Mucosa of rectum (tissue), 2 donors: ENCODE data around the gene OTOP3.

Experiments
- H3K27ac ChIP-seq, 2 donors: one replicate each; pipeline ENCODE4 v1.7.0; 2013; ENCODE audit warnings: inconsistent platforms in 2 of 2, low read depth in 2 of 2, low read length in 2 of 2
- H3K27me3 ChIP-seq, 2 donors: one replicate each; pipeline ENCODE4 v1.7.0; 2013; ENCODE audit warnings: low read length in 2 of 2; ENCODE audit not compliant: control insufficient read depth in 2 of 2, insufficient read depth in 2 of 2
- H3K36me3 ChIP-seq, 2 donors: one replicate each; pipeline ENCODE4 v1.7.0; 2013; ENCODE audit warnings: low read length in 2 of 2; ENCODE audit not compliant: control insufficient read depth in 2 of 2, insufficient read depth in 2 of 2
- H3K4me1 ChIP-seq, 2 donors: one replicate each; pipeline ENCODE4 v1.7.0; 2013; ENCODE audit warnings: low read length in 2 of 2, mild to moderate bottlenecking in 1 of 2; ENCODE audit not compliant: control insufficient read depth in 2 of 2, insufficient read depth in 2 of 2
- H3K4me3 ChIP-seq, 2 donors: one replicate each; pipeline ENCODE4 v1.7.0; 2013; ENCODE audit warnings: low read length in 2 of 2
- H3K9ac ChIP-seq, 2 donors: one replicate each; pipeline ENCODE4 v1.7.0; 2013; ENCODE audit warnings: low read length in 2 of 2, low read depth in 1 of 2, mild to moderate bottlenecking in 1 of 2
- H3K9me3 ChIP-seq, 2 donors: one replicate each; pipeline ENCODE4 v1.7.0; 2013; ENCODE audit warnings: low read length in 2 of 2; ENCODE audit not compliant: control insufficient read depth in 2 of 2
- donor health status: healthy.
- donor health status: Normal muscosa, but diverticular disease.

The OTOP3 gene

GRCh38 chr17:74998783-74999182 is 63.1 kb downstream of the OTOP3 start:
- no peak overlapping the region for H3K9ac ChIP-seq
- H3K27me3 ChIP-seq = no peaks in the 10 kb centered on the region
- no peaks in the 10 kb centered on the region for H3K4me1 ChIP-seq
- H3K4me3 ChIP-seq = no peak overlapping the region
- no peaks in the 10 kb centered on the region for H3K9me3 ChIP-seq
- H3K27ac ChIP-seq = no peak overlapping the region
- peaks cover 3 to 4% of the 10 kb centered on the region in 2 donors for H3K36me3 ChIP-seq

- H3K9me3 ChIP-seq = no peaks in the 10 kb centered on the region
- no peak overlapping the region for H3K27ac ChIP-seq
- peaks cover 3 to 4% of the 10 kb centered on the region in 2 donors for H3K36me3 ChIP-seq
- H3K4me3 ChIP-seq = no peak overlapping the region
- no peaks in the 10 kb centered on the region for H3K4me1 ChIP-seq
- H3K27me3 ChIP-seq = no peaks in the 10 kb centered on the region
- H3K9ac ChIP-seq = no peak overlapping the region
Observed at GRCh38 chr17:74999523-74999922, 63.8 kb downstream of the OTOP3 start.
